H1 (cell line): ENCODE results near the gene NCAPG2. TPM values are rescaled to one million over a fixed set of nuclear protein-coding genes. Genes with fewer than 3 reads are reported as not detected.
A peak's percentile ranks its signal among the peaks of the same experiment; 100 is the strongest.

Experiments used
- CTCF ChIA-PET: fragments of 300-600 bp; sonication (Branson Sonifier 250); formaldehyde crosslinking; loops from one replicate; lab custom pipeline; 2021; ENCODE audit not compliant: partially characterized antibody; lab: Charles Lee
- POLR2A ChIA-PET: fragments of 300-600 bp; sonication (Branson Sonifier 250); formaldehyde crosslinking; loops from one replicate; lab custom pipeline; 2021; ENCODE audit warnings: inconsistent platforms; ENCODE audit not compliant: partially characterized antibody; lab: Charles Lee
- DNase-seq, 2 experiments: peaks; one replicate each; pipeline versions ENCODE4 v3.0.0 to v3.0.0-alpha.2; 2010 to 2022; ENCODE audit warnings: low spot score in 2 of 2, low read depth in 1 of 2, mixed read lengths in 1 of 2
- FAIRE-seq: peaks from 2 replicates; lab custom pipeline; 2011; peaks lifted over from hg19 to GRCh38; lab: Jason Lieb, UNC
- H2AFZ ChIP-seq: 2 replicates; pipeline ENCODE4 v1.8.1; 2012; ENCODE audit warnings: low read length, inconsistent platforms
- H2AK5ac ChIP-seq: 2 replicates; pipeline ENCODE4 v1.6.1; 2013; ENCODE audit warnings: low read depth, low read length
- H2BK120ac ChIP-seq: replicated peaks from 2 replicates; pipeline ENCODE3; 2013; ENCODE audit warnings: low read depth, low read length, inconsistent platforms
- H2BK12ac ChIP-seq: 2 replicates; pipeline ENCODE4 v1.6.1; 2013; ENCODE audit warnings: low read depth, low read length
- H2BK15ac ChIP-seq: 2 replicates; pipeline ENCODE4 v1.6.1; 2013; ENCODE audit warnings: low read length
- H2BK20ac ChIP-seq: 2 replicates; pipeline ENCODE4 v1.6.1; 2013; ENCODE audit warnings: low read length
- H2BK5ac ChIP-seq: 2 replicates; pipeline ENCODE4 v1.6.1; 2013; ENCODE audit warnings: low read depth, low read length
- H3K14ac ChIP-seq: 2 replicates; pipeline ENCODE4 v1.6.1; 2013; ENCODE audit warnings: inconsistent platforms; ENCODE audit not compliant: insufficient read length
- H3K18ac ChIP-seq: 2 replicates; pipeline ENCODE4 v1.6.1; 2013; ENCODE audit warnings: low read length; ENCODE audit errors: extremely low read depth
- H3K23ac ChIP-seq: 2 replicates; pipeline ENCODE4 v1.6.1; 2013; ENCODE audit warnings: inconsistent platforms; ENCODE audit not compliant: insufficient read length
- H3K23me2 ChIP-seq: 2 replicates; pipeline ENCODE4 v1.6.1; 2013; ENCODE audit warnings: low read depth, low read length
- H3K27ac ChIP-seq: 2 replicates; pipeline ENCODE4 v1.6.1; 2011; ENCODE audit warnings: low read depth, low read length, inconsistent platforms
- H3K27me3 ChIP-seq, 4 experiments: replicated peaks in 1 of 4; 1 replicate in 1 of 4; 2 replicates in 3 of 4; pipeline versions ENCODE4 v1.6.1 to v1.8.1; 2011 to 2013; ENCODE audit warnings: low read length in 3 of 4, mild to moderate bottlenecking in 3 of 4, inconsistent platforms in 2 of 4, mixed read lengths in 2 of 4, moderate library complexity in 1 of 4; ENCODE audit not compliant: control insufficient read depth in 3 of 4, insufficient read depth in 3 of 4; ENCODE audit errors: extremely low read depth in 1 of 4
- H3K36me3 ChIP-seq, 4 experiments: 2 replicates each; pipeline versions ENCODE4 v1.6.1 to v1.8.1; 2011 to 2013; ENCODE audit warnings: mild to moderate bottlenecking in 4 of 4, low read length in 3 of 4, moderate library complexity in 2 of 4, control low read depth in 1 of 4, inconsistent platforms in 1 of 4; ENCODE audit not compliant: insufficient read depth in 4 of 4, control insufficient read depth in 2 of 4
- H3K4ac ChIP-seq: replicated peaks from 2 replicates; pipeline ENCODE3; 2013; ENCODE audit warnings: low read length, low read depth, mixed read lengths, inconsistent platforms; ENCODE audit not compliant: insufficient read length
- H3K4me1 ChIP-seq, 4 experiments: replicated peaks in 1 of 4; 1 replicate in 1 of 4; 2 replicates in 3 of 4; pipeline versions ENCODE4 v1.6.1 to v1.8.1; 2011 to 2013; ENCODE audit warnings: low read length in 3 of 4, inconsistent platforms in 2 of 4, mixed read lengths in 1 of 4; ENCODE audit not compliant: insufficient read depth in 4 of 4, control insufficient read depth in 3 of 4
- H3K4me2 ChIP-seq, 2 experiments: 2 replicates each; pipeline versions ENCODE4 v1.6.1 to v1.8.1; 2011 to 2013; ENCODE audit warnings: low read depth in 2 of 2, low read length in 2 of 2, control low read depth in 1 of 2, inconsistent platforms in 1 of 2, mild to moderate bottlenecking in 1 of 2; ENCODE audit not compliant: insufficient read depth in 1 of 2
- H3K4me3 ChIP-seq, 4 experiments: fragments of 200-600, 300-600 bp in 1 of 4; sonication (generic), shearing (Covaris generic), sonication (Bioruptor Twin) in 1 of 4; 2 replicates each; pipeline versions ENCODE4 v1.5.1 to v1.8.1; 2011 to 2016; ENCODE audit warnings: low read length in 4 of 4, low read depth in 3 of 4, control low read depth in 2 of 4, inconsistent platforms in 2 of 4, mild to moderate bottlenecking in 2 of 4, mixed read lengths in 1 of 4, moderate library complexity in 1 of 4; ENCODE audit not compliant: insufficient read depth in 2 of 4; ENCODE audit errors: extremely low read depth in 1 of 4
- H3K56ac ChIP-seq: replicated peaks from 2 replicates; pipeline ENCODE3; 2013; ENCODE audit warnings: low read depth, mild to moderate bottlenecking, mixed read lengths, low read length, inconsistent platforms; ENCODE audit not compliant: insufficient read length
- H3K79me1 ChIP-seq: 2 replicates; pipeline ENCODE4 v1.6.1; 2013; ENCODE audit warnings: low read depth, low read length, control low read depth
- H3K79me2 ChIP-seq, 2 experiments: 2 replicates each; pipeline versions ENCODE4 v1.6.1 to v1.8.1; 2012 to 2013; ENCODE audit warnings: low read length in 2 of 2, mild to moderate bottlenecking in 2 of 2, inconsistent platforms in 1 of 2; ENCODE audit not compliant: insufficient read depth in 2 of 2, control insufficient read depth in 1 of 2
- H3K9ac ChIP-seq, 4 experiments: replicated peaks in 1 of 4; 1 replicate in 1 of 4; 2 replicates in 3 of 4; pipeline versions ENCODE4 v1.6.1 to v1.8.1; 2011 to 2013; ENCODE audit warnings: low read depth in 3 of 4, low read length in 3 of 4, control low read depth in 2 of 4, mild to moderate bottlenecking in 2 of 4, moderate library complexity in 2 of 4, inconsistent platforms in 1 of 4; ENCODE audit errors: extremely low read depth in 1 of 4
- H3K9me3 ChIP-seq, 2 experiments: 2 replicates each; pipeline versions ENCODE4 v1.6.1 to v1.8.1; 2012 to 2013; ENCODE audit warnings: mild to moderate bottlenecking in 2 of 2, moderate library complexity in 2 of 2, control low read depth in 1 of 2, inconsistent platforms in 1 of 2, low read depth in 1 of 2, low read length in 1 of 2, mixed read lengths in 1 of 2; ENCODE audit not compliant: insufficient read depth in 2 of 2
- H4K20me1 ChIP-seq, 2 experiments: replicated peaks in 1 of 2; 2 replicates each; pipeline versions ENCODE3 to v1.8.1; 2011 to 2013; ENCODE audit warnings: inconsistent platforms in 2 of 2, low read length in 2 of 2, mild to moderate bottlenecking in 1 of 2; ENCODE audit not compliant: insufficient read depth in 2 of 2, control insufficient read depth in 1 of 2
- H4K5ac ChIP-seq: 2 replicates; pipeline ENCODE4 v1.6.1; 2013; ENCODE audit warnings: low read length, low read depth, mixed read lengths, inconsistent platforms; ENCODE audit not compliant: insufficient read length
- H4K8ac ChIP-seq: 2 replicates; pipeline ENCODE4 v1.8.0; 2013; ENCODE audit warnings: mild to moderate bottlenecking, moderate library complexity, low read length, inconsistent platforms; ENCODE audit not compliant: insufficient read depth; ENCODE audit errors: extremely low read depth
- H4K91ac ChIP-seq: replicated peaks from 2 replicates; pipeline ENCODE3; 2013; ENCODE audit warnings: low read length, mixed read lengths, inconsistent platforms; ENCODE audit not compliant: insufficient read length
- EGR1 ChIP-seq: IDR thresholded peaks from 2 replicates; pipeline ENCODE4 v1.6.1; 2011; ENCODE audit warnings: low read depth, low read length, borderline replicate concordance
- GTF2F1 ChIP-seq: IDR thresholded peaks from 2 replicates; pipeline ENCODE4 v1.6.1; 2012; ENCODE audit warnings: low read depth, low read length, improper control_type of control experiment, borderline replicate concordance
- NANOG ChIP-seq: IDR thresholded peaks from 2 replicates; pipeline ENCODE4 v1.6.1; 2011; ENCODE audit warnings: low read length, low read depth, mild to moderate bottlenecking, inconsistent platforms; ENCODE audit not compliant: insufficient read depth, poor library complexity, severe bottlenecking
- YY1 ChIP-seq: IDR thresholded peaks from 2 replicates; pipeline ENCODE4 v1.6.1; 2011; ENCODE audit warnings: low read depth, mild to moderate bottlenecking, low read length
- WGBS, 2 experiments: shearing (Covaris generic) in 1 of 2; methylation state at CpG; one replicate each; pipeline versions ENCODE4 v1.1.6 to v1.1.7; 2013 to 2015; ENCODE audit warnings: low lambda C conversion rate in 2 of 2, mixed read lengths in 2 of 2, inconsistent platforms in 1 of 2, low coverage in 1 of 2, missing lambda C conversion rate in 1 of 2; ENCODE audit not compliant: insufficient replicate concordance in 2 of 2, insufficient coverage in 1 of 2, insufficient read length in 1 of 2; ENCODE audit errors: extremely low coverage in 1 of 2, missing lambda C conversion rate in 1 of 2; 5-methylcytosine and 5-hydroxymethylcytosine counted together
- polyA plus RNA-seq, 7 experiments: library from polyadenylated mRNA; depleted of rRNA in 3 of 7; stranded (reverse) in 5 of 7; unstranded in 2 of 7; fragments of >200 nt in 5 of 7; fragments of 200-250 nt in 2 of 7; gene quantifications; 1 replicate in 5 of 7; 2 replicates in 1 of 7; 4 replicates in 1 of 7; pipeline versions ENCODE4 v1.2.1 to v1.2.3, GENCODE V29; 2011 to 2013; ENCODE audit warnings: missing spikeins in 2 of 7, mixed read lengths in 2 of 7
- total RNA-seq: library from RNA; stranded (reverse); fragmentation: NEBNext Ultra II Directional; extraction: Animal tissue kit (Norgen Biotek cat#: 25700); gene quantifications from 2 replicates; pipeline ENCODE4 v1.2.1, GENCODE V29; 2021

Gene NCAPG2
- total and polyA plus RNA-seq, 2 of the 8 experiments (the other 6 are each of a cell fraction or from before 2014, with no cell fraction given), result 49.9 to 119 TPM

GRCh38 chr7:158741294-158741666 is 36.7 kb upstream of the NCAPG2 start:
- Histone ChIP-seq H2BK15ac (no peak overlapping the region), H3K56ac (no peak overlapping the region), H2BK20ac (no peak overlapping the region), H3K4me2 (no peak overlapping the region), H3K9ac (no peak overlapping the region), H2BK120ac (no peak overlapping the region), H3K23ac (no peak overlapping the region), H2BK5ac (no peak overlapping the region), H3K4me3 (no peak overlapping the region), H3K36me3 (peaks cover 10 to 45% (median 31%) of the 10 kb centered on the region in 4 experiments), H4K8ac (no peak overlapping the region), H3K79me1 (no peaks in the 10 kb centered on the region), H2AFZ (no peak overlapping the region), H4K91ac (no peak overlapping the region), H4K5ac (no peak overlapping the region), H2BK12ac (no peak overlapping the region), H3K27ac (no peak overlapping the region), H3K4me1 (no peaks in the 10 kb centered on the region), H3K14ac (no peak overlapping the region), H3K4ac (no peak overlapping the region), H3K18ac (no peak overlapping the region), H2AK5ac (no peak overlapping the region), H3K79me2 (no peaks in the 10 kb centered on the region), H3K27me3 (no peaks in the 10 kb centered on the region), H4K20me1 (peaks cover 2% of the 10 kb centered on the region in 2 experiments), H3K23me2 (no peaks in the 10 kb centered on the region; the same call in 1 of the 2 replicates), H3K9me3 (no peaks in the 10 kb centered on the region)
- ChIA-PET CTCF (interaction anchor here (1.1 to 3.7 kb wide), 6 partner anchors 8 to 236 kb away, joined by 3 to 29 read pairs (median 8); partner anchors contain the start of gene NCAPG2), POLR2A (no interaction called here)
- DNase-seq (peak in 1 of 2 experiments; percentile 30), FAIRE-seq (no peak)
- 92% methylated on average over 12 of the region's 14 CpGs; no CpG with 5 or more reads in 1 of the 2 experiments for WGBS, 2 experiments
- TF ChIP-seq EGR1, result no peak
- no peak for TF ChIP-seq GTF2F1
- TF ChIP-seq YY1, result no peak
- TF ChIP-seq NANOG, result no peak
